ENCODE results near the gene RFT1.

The RFT1 gene

DNA sequence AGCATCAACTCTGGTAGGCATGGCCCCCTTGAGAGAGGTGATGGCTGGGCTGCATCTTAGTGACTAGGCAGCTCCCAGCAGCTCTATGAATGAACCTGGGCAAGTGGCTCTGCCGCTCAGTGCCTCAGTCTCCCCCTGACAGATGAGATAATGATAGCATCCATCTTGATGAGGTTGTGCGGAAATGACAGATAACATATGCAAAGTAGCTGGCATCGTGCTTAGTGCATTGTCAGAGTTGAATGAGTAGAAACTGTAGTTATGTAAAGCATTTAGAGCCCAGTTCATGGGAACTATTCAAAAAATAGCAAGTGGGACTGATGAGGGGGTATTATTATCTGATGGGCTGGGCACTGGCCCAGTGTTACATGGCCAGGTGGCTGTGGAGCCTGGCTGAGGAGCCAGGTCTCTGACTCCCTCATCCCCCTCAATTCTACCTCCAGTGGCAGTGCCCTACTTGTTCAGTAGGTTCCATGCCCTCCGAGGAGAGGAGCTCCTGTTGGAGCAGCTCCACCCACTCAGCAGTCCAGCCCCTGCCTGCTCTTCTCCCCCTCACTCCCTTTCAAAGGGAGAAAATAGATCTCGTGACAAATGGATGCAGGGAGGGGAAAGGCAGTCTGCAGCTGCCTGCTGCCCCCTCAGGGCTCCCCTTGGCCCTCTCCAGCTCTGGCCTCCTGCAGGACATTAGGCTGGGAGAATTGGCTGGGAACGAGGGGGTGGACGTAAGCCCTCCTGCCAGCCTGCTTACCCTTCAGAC lies 37.4 kb upstream of the RFT1 start:
- TF ChIP-seq, protein P1, sequence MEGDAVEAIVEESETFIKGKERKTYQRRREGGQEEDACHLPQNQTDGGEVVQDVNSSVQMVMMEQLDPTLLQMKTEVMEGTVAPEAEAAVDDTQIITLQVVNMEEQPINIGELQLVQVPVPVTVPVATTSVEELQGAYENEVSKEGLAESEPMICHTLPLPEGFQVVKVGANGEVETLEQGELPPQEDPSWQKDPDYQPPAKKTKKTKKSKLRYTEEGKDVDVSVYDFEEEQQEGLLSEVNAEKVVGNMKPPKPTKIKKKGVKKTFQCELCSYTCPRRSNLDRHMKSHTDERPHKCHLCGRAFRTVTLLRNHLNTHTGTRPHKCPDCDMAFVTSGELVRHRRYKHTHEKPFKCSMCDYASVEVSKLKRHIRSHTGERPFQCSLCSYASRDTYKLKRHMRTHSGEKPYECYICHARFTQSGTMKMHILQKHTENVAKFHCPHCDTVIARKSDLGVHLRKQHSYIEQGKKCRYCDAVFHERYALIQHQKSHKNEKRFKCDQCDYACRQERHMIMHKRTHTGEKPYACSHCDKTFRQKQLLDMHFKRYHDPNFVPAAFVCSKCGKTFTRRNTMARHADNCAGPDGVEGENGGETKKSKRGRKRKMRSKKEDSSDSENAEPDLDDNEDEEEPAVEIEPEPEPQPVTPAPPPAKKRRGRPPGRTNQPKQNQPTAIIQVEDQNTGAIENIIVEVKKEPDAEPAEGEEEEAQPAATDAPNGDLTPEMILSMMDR (conservative IDR thresholded peaks at IDR 0.05): no peak
- H3K27ac ChIP-seq: peak overlapping the region; percentile 99; the same call in 1 of the 2 replicates

DNA sequence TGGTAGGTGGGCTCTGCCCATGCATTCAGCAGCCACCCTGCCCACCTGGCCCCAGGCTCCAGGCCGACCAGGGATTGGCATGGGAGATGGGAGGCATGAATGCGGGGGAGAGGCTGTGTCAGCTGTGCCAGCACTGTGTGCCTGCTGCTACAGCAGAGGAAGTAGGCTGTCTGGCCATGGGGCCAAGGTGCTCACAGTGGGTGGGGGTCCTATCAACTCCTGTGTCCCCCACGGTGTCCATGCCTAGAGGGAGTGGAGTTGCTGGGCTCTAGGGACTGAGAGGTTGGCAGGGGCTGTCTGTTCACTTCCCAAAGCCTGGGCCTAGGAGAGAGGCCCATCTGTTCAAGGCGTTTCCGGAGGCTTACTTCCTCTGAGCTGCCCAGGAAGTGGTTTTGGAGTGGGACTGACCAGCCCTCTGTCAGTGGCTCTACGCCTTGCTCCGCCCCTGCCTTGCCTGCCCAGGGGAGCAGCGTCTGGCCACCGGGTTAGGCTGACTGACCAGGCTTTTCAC lies 36.6 kb upstream of the RFT1 start:
- peak overlapping the region; percentile 99; the same call in 1 of the 2 replicates for H3K27ac ChIP-seq
- TF ChIP-seq, protein P1 (conservative IDR thresholded peaks at IDR 0.05): no peak

DNA sequence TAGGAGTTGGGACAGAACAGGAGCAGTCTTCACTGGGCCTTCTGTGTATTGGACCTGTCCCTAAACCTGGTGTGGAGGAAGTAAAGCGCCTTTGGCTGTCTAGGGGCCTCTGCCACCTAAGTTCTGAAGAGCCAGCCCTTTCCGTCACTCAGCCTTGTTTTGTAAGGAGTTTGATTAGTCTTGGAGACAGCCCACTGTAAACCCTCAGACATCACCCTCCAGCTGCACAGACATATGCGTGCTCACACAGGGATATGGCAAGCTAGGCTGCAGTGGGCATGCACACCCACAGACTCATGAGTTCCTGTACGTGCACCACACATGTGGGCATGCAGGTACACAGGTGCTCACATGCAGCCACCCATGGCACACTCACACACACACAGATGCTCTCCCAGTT lies 36.0 kb upstream of the RFT1 start:
- peak overlapping the region; percentile 99; the same call in 1 of the 2 replicates for H3K27ac ChIP-seq
- TF ChIP-seq, protein P1 (conservative IDR thresholded peaks at IDR 0.05): no peak

DNA sequence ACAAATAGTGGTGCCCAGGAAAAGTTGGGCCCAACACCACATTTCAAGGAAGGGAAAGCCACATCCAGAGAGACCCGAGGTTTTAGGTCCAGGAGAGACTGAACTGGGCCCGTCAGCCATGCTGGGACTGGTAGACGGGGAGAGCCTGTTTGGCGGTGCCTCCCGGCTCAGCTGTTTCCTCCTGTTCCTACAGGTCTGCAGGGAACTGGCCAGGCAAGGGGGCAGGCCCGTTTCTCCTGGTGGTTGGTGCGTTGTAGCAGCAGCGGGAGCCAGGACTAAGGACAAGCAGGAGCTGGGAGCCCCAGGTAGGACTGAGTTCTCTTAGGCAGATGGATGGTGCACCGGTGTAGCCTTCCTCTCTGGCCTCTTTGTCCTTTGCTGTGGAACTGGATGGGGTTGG lies 34.7 kb upstream of the RFT1 start:
- peak overlapping the region; percentile 99 for H3K27ac ChIP-seq
- TF ChIP-seq, protein P1 (conservative IDR thresholded peaks at IDR 0.05): no peak

DNA sequence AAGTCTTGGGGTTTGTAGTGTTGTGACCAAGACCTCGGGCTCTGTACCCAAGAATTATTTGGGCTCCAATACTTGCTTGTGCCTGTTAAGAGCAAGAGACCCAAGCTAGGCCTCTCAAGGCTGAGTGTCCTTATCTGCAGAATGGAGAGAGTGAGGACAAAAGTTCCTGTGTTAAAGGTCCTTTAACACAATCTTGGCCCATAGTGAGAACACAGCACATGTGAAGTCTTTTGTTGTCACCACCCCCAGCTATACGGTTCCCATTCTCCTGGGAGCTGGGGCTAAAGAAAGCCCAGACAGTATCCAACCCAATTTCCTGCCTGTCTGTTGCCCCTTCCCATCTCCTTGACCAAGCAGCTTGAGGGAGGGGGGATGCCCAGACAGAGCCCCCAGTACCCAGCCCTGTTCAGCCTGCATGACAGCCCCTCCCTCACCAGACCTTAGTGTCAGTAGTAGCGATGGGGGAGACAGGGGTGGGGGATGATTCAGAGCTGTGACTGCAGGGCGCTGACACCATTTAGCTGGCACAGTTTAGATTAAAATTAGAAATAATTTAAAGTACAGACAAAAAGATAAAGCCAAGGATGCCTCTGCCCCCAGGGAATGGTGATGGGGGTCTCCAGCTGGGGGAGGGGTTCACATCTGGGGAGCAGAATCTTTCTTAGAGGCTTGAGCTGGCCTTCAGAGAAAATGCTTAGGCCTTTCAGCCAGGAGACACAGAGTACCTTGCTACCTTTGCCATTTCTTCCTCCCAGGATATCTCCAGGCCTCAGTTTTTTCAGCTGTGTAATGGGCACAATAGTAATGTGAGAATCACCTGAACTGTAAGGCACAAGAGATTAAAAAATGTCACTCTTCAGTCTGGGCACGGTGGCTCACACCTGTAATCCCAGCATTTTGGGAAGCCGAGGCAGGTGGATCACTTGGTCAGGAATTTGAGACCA lies 33.5 kb upstream of the RFT1 start:
- TF ChIP-seq, protein P1 (conservative IDR thresholded peaks at IDR 0.05): no peak
- peak overlapping the region; percentile 99 for H3K27ac ChIP-seq

DNA sequence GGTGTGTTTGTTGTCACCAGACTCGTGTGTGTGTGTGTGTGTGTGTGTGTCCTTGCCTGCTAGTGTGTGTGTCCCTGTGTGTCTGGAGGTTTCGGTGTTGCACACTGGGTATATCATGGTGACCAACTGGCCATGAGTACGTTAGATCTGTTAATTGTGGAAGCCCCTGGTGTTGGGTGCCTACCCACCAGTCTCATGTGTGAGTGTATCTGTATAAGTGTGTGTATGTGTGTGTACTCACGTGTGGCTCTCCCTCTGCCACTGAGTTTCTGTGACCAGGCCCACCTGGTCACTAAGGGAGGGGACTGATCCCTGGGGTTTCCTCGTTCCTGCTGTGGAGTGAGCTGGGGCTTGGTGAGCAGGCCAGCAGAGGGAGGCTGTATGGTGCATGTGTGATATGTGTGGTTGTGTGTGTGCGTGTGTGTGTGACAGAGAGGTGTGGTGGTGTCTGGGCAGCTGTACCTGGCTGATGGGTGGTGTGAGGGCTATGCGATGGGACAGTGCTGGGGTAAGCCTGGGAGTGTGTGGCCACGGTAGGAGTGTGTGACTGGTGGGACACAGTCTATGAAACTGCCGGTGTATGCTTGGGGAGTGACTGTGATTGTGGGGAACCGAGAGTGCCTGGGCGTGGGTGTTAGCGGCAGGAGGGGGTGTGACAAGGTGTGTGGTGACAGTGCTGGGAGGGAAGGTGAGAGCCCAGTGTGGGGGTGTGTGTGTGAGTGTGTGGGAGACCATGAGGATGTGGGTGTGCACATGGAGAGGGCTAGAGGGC lies 32.6 kb upstream of the RFT1 start:
- H3K27ac ChIP-seq: peak overlapping the region; percentile 99
- TF ChIP-seq, protein P1 (conservative IDR thresholded peaks at IDR 0.05): no peak

All from VCaP (cell line).